HG03066 (cell line): Measurements from ENCODE around the gene PHGDH.

Experiments
- ATAC-seq: cut with Tn5 transposase; IDR thresholded peaks from one replicate; pipeline ENCODE4 v1.9.1; 2021; ENCODE audit warnings: low read depth; ENCODE audit not compliant: unreplicated experiment

Gene PHGDH

DNA sequence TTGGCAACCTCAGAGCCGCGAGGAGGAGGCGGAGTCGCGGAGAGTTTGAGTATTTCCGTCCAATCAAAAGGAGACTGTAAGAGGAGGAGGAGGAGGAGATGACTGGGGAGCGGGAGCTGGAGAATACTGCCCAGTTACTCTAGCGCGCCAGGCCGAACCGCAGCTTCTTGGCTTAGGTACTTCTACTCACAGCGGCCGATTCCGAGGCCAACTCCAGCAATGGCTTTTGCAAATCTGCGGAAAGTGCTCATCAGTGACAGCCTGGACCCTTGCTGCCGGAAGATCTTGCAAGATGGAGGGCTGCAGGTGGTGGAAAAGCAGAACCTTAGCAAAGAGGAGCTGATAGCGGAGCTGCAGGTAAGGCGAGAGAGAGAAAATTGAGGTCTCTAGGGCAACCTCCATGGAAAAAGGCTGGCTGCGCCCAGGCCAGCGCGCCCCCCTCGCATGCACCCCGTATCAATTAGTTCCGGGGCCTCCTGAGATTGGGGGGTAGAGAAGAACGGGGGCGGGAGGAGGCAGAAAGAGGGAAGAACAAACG lies at the start of gene PHGDH:
Gene PHGDH (plus strand): TSS at position 131 of the 538 bp plus-strand sequence. CDS start 89 bp downstream, at position 220.
- ATAC-seq: peak; percentile 68

- ATAC-seq: peak; percentile 75
These were observed 49.7 kb upstream of the PHGDH start for GRCh38 chr1:119662034-119662437.

DNA sequence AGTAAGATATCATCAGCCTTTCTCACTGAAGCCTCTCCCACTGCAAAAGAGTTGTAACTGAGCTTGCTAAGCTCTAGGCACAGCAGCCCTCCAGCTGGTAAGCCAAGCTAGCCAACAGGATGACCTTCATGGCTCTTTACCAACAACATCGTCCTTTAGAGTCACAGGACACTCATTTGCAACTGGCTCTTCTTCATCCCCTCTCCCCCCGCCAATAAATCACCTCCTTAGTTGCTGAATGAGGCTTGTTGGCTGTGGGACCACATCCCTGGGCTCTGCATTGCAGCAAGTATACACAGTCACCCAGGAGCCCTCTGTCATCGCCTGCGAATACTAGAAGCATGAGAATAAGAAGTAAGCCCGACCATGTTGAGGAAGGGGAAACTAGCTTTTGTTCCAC lies 47.7 kb upstream of the PHGDH start:
- ATAC-seq: no peak

DNA sequence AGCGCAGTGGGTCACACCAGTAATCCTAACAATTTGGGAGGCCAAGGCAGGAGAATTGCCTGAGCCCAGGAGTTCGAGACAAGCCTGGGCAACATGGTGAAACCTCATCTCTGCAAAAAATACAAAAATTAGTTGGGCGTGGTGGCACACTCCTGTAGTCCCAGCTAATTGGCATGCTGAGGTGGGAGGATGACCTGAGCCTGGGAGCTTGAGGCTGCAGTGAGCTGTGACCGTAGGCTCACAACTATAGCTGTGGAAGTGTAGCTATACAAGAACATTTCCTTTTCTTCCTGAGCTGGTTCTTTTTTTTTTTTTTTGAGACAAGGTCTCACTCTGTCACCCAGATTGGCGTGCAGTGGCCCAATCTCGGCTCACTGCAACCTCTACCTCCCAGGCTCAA lies 44.6 kb upstream of the PHGDH start:
- no peak for ATAC-seq

DNA sequence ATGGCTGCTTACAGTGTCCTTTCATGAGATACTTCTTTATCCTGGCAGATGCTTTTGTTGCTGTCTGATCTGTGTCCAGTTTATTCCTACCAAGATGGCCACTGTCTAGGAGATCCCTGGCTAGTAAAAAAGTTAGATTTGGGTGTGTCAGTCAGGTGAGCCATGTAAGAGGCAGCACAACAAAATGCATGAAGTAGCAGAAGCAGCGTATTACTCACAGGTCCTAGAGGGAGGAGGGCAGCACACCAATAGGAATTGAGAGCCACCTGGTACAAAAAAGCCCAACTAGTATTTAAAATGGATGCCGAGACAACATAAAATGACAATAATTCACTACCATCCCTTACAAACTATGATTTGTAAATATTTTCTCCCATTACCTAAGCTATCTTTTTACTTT lies 40.8 kb upstream of the PHGDH start:
- ATAC-seq: no peak

DNA sequence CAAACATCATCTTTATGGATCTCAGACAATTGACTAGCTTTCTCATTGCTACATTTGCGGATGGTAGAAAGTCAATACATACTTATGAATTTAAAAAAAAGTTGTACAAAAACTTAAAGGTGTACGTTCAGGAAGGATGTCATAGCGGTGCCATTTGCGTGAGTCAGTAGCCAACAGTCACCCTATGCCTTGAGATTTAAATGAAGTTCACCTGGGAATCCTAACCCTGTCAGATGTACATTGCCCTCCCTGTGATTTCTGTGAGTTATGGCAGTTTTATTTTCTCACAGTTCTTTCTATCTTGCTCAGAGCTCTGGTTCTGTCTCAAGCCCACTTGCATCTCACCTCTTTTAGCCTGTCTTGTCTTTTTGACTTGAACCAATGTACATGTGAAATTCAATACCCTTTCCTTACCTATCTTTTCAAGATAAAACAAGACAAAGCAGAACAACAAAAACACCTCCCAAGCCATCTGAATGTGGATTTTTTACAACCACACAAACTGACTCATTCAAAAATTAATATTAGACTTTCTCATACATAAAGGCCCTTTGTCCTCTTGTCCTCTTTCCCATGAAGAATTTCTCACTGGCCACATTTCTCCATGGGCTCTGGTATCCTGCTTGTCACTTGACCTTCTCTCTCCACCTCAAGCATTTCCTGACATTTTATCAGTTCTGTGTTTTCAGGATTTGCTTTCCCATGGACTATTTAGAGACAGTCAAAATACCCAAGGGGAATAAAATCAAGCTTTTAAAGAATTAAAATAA lies 38.4 kb upstream of the PHGDH start:
- ATAC-seq: no peak

- ATAC-seq: no peak
These were observed 37.6 kb upstream of the PHGDH start for GRCh38 chr1:119674111-119674526.

- no peak for ATAC-seq
These were observed 36.9 kb upstream of the PHGDH start for GRCh38 chr1:119674835-119675289.

GRCh38 chr1:119675349-119676345 lies 36.1 kb upstream of the PHGDH start:
- peak; percentile 73 for ATAC-seq

- ATAC-seq: no peak
These were observed 35.0 kb upstream of the PHGDH start for GRCh38 chr1:119676571-119677206.

GRCh38 chr1:119679223-119679622 lies 32.5 kb upstream of the PHGDH start:
- no peak for ATAC-seq

- no peak for ATAC-seq
These were observed 31.5 kb upstream of the PHGDH start for GRCh38 chr1:119680193-119680592.

DNA sequence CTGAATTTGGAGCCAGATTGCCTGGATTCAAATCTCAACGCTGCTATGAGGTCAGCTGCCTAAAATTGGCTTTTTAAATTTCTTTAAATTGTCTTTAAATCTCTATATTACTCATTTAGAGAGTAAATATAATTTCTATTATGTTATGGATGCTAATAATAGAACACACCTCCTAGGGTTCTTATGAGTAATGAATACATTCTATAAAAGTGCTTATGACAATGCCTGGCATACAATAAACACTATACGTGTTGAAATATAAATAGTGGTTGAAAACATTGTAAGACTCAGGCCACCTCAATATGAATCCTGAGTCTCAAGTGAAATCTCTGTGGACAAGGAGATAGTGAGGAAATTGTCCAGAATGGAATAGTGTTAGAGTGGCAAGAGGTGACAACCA lies 31.0 kb upstream of the PHGDH start:
- ATAC-seq: no peak

- no peak for ATAC-seq
These were observed 30.2 kb upstream of the PHGDH start for GRCh38 chr1:119681560-119681959.

DNA sequence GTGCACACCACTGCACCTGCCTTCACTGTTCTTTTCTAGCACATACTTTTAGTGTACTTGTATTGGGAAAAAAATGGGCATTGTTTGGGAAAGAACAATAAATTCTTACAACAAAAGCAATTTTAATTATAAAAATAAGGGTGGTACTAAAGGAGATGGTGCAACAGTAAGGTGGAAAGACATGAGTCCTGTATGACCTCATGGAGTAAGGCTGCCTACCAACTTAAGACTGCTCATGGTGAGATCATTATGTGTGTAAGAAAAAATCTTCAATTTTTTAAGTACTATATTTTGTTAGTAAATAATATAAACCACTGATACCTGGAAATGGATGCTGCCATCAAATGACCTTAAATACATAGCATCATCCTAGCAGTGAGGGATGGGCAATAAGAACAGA lies 29.6 kb upstream of the PHGDH start:
- no peak for ATAC-seq

DNA sequence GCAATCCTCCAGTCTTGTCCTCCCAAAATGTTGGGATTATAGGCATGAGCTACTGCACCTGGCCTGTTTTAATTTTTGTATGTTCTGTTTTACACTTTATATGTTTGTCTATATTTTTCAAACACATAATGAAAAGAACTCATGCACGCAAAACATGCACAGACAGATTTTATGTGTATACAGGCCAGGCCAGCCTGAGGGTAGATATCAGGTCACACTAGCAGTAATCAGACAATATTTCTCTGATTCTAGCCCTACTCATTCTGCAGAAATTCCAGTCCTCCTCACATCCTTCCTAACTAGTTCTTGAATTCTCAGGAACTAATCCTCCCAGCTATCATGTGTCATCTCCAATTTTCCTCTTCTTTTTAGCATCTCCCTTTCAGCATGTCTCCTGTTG lies 27.8 kb upstream of the PHGDH start:
- no peak for ATAC-seq

DNA sequence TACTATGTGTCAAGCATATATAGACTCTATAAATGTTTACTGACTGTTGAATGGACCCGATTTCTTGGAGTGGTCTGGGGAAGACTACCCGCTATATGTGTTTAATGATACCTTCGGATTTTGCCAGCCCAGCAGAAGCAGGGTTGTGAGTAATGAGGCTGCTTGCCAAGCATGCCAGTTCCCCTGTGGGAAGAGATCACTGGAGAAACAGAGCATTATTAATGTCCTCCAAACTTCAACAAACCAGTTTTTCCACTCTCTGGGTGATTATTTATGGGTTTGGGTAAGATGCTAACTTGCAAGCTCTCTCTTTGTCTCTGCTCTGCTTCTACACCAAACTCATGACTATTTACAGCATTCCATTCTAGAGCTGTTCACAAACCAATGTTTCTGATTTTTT lies 25.1 kb upstream of the PHGDH start:
- no peak for ATAC-seq

DNA sequence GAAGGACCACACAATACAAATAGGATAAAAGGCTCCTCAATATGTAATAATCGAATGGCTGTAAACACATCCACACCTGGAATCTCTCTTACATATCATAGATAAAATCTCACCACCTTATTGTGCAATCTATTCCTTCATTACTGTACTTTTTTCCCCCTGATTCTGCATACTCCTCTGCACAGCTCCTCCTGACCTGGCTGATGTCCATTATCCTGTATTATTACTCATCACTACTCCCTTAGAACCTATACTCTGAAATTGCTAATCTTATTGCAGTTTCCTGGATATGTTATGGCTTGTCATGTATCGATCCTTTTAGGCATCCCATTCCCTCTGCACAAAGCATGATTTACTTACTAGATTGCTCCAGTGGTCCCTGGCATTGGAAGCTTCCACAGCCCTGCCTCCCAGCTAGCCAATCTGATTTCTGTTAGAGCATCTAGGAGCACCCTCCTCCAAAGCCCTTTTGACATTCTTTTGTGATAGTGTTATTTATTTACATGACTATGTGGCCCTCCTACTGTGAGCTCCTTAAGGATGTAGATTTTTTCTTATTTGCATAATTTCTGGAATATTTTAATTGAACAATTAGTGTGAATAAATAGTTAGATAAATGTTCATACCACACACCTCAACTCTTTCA lies 24.2 kb upstream of the PHGDH start:
- no peak for ATAC-seq

DNA sequence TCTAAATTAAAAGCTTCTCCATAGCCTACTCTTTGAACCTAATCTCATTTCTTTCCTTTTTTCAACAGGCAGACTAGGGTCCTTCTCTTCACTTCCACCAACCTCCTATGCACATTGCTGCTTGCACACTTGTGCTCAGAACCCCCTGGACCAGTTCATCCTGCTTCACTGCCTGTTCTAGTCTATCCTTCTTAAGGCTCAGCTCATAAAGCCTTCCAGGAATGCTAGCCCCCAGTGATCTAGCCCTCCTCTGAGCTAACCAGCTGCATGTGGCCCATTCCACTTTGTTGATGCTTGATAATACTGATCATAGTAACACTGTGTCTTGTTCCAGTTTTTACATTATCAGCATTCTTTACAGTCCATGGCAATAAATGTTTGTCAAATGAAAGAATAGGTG lies 22.9 kb upstream of the PHGDH start:
- ATAC-seq: no peak

DNA sequence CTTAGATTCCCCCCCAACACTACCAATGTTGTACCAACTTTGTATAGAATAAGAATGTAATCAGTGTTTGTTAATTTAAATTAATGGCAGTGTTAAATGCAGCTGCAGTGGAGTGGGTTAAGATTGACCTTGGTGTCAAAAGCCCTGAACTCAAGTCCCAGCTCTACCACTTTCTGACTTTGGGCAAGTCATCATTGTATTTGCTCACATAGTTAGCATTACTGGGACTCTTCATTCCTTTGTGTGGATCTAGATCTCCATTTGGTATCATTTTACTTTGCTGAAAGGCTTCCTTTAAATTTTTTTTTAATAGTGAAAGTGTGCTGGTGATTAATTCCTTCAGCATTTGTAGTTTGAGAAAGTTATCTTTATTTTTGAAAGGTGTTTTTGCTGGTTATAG lies 22.2 kb upstream of the PHGDH start:
- no peak for ATAC-seq
